ENCODE results near the gene ANKRD34A. TPM values are rescaled to one million over a fixed set of nuclear protein-coding genes. Genes with fewer than 3 reads are reported as not detected.

The ANKRD34A gene
- total RNA-seq, 1 experiment from 2014 or later = 0.50 TPM

GRCh38 chr1:145947551-145947950 lies 16.8 kb downstream of the ANKRD34A start:
- CTCF ChIA-PET = no interaction called here
- intact Hi-C loops (cut with micrococcal nuclease; ENCODE audit: unreplicated experiment) = no loop called here
- no peaks in the 10 kb centered on the region for H3K9me2 ChIP-seq (ENCODE audit: insufficient read depth)
- H3K4me1 ChIP-seq (replicated peaks; ENCODE audit: insufficient read depth) = no peaks in the 10 kb centered on the region
- H3K27me3 ChIP-seq (ENCODE audit: insufficient read depth, low read depth) = peaks cover 3% of the 10 kb centered on the region; the same call in 1 of the 2 replicates
- no peaks in the 10 kb centered on the region for H3F3A ChIP-seq (ENCODE audit: insufficient read depth, low read depth)
- H3K27ac ChIP-seq = no peak overlapping the region
- no peaks in the 10 kb centered on the region for H3K9me3 ChIP-seq (ENCODE audit: insufficient read depth, low read depth)
- no peak for DNase-seq
- TF ChIP-seq CTCF (conservative IDR thresholded peaks at IDR 0.05) = no peak
- no peak for TF ChIP-seq EZH2 (IDR thresholded peaks at IDR 0.05; ENCODE audit: low read depth)
- BruUV-seq (replicated peaks) = no TSS peak
- H2AFZ ChIP-seq = no peak overlapping the region
- H3K4me2 ChIP-seq = no peak overlapping the region
- POLR2A ChIA-PET (ENCODE audit: unreplicated experiment) = no interaction called here
- H3K36me3 ChIP-seq (ENCODE audit: low read depth) = no peaks in the 10 kb centered on the region
- H3K79me2 ChIP-seq (ENCODE audit: low read depth) = no peaks in the 10 kb centered on the region
- H3K4me3 ChIP-seq = no peak overlapping the region
- no peaks in the 10 kb centered on the region for H4K20me1 ChIP-seq (ENCODE audit: insufficient read depth)

GRCh38 chr1:145946477-145946986 lies 17.8 kb downstream of the ANKRD34A start:
- Histone ChIP-seq H3K9me2 (ENCODE audit: insufficient read depth) (no peaks in the 10 kb centered on the region), H3K9me3 (ENCODE audit: insufficient read depth, low read depth) (no peaks in the 10 kb centered on the region), H3F3A (ENCODE audit: insufficient read depth, low read depth) (no peaks in the 10 kb centered on the region), H3K27me3 (ENCODE audit: insufficient read depth, low read depth) (peaks cover under 1% of the 10 kb centered on the region; the same call in 1 of the 2 replicates), H3K4me1 (replicated peaks; ENCODE audit: insufficient read depth) (no peaks in the 10 kb centered on the region), H3K79me2 (ENCODE audit: low read depth) (no peaks in the 10 kb centered on the region), H4K20me1 (ENCODE audit: insufficient read depth) (no peaks in the 10 kb centered on the region), H3K36me3 (ENCODE audit: low read depth) (no peaks in the 10 kb centered on the region), H3K4me2 (no peak overlapping the region), H3K4me3 (no peak overlapping the region), H3K27ac (no peak overlapping the region), H2AFZ (no peak overlapping the region)
- DNase-seq = no peak
- POLR2A ChIA-PET (ENCODE audit: unreplicated experiment) = no interaction called here
- intact Hi-C loops (cut with micrococcal nuclease; ENCODE audit: unreplicated experiment) = no loop called here
- BruUV-seq (replicated peaks) = no TSS peak
- CTCF ChIA-PET = no interaction called here
- no peak for TF ChIP-seq EZH2 (IDR thresholded peaks at IDR 0.05; ENCODE audit: low read depth)
- TF ChIP-seq CTCF (conservative IDR thresholded peaks at IDR 0.05) = no peak

- H3K4me1 ChIP-seq (replicated peaks; ENCODE audit: insufficient read depth) = no peaks in the 10 kb centered on the region
- no peaks in the 10 kb centered on the region for H3K9me3 ChIP-seq (ENCODE audit: insufficient read depth, low read depth)
- no peak for TF ChIP-seq CTCF (conservative IDR thresholded peaks at IDR 0.05)
- no peak for TF ChIP-seq EZH2 (IDR thresholded peaks at IDR 0.05; ENCODE audit: low read depth)
- no peaks in the 10 kb centered on the region for H4K20me1 ChIP-seq (ENCODE audit: insufficient read depth)
- ChIA-PET CTCF (no interaction called here), POLR2A (ENCODE audit: unreplicated experiment) (no interaction called here)
- intact Hi-C loops (cut with micrococcal nuclease; ENCODE audit: unreplicated experiment) = no loop called here
- H3K9me2 ChIP-seq (ENCODE audit: insufficient read depth) = no peaks in the 10 kb centered on the region
- H3K27ac ChIP-seq = no peak overlapping the region
- no peaks in the 10 kb centered on the region for H3K79me2 ChIP-seq (ENCODE audit: low read depth)
- H3K36me3 ChIP-seq (ENCODE audit: low read depth) = no peaks in the 10 kb centered on the region
- no peak overlapping the region for H2AFZ ChIP-seq
- H3K27me3 ChIP-seq (ENCODE audit: insufficient read depth, low read depth) = no peaks in the 10 kb centered on the region
- H3K4me3 ChIP-seq = no peak overlapping the region
- H3K4me2 ChIP-seq = no peak overlapping the region
- BruUV-seq (replicated peaks) = no TSS peak
- DNase-seq = no peak
- H3F3A ChIP-seq (ENCODE audit: insufficient read depth, low read depth) = no peaks in the 10 kb centered on the region
Measured at GRCh38 chr1:145944532-145944931, 19.8 kb downstream of the ANKRD34A start.

All from PC-9 (cell line).